ENCODE data around the gene SLC27A6.

DNA sequence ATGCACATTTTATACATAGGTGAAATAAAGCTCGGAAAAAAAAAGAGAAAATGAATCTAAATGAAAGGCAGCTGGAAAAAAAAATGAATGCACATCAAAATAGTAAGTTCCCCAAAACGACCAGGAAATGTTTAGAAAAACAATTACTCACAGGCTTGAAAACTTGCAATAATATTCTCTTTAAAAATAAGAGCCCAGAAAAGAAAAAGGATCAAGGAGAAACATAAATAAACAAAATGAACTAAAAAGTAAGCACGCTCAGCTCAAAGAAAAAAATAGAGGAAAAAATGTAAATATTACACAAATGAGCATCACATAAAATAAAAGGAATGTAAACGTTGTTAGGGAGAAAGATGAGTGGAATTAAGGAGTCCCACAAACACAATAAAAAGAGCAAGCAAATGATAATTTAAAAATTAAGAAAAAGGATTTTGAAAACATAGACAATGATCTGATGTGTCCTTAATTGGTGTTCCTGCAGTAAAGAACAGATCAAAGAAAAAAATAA is 54.2 kb downstream of the SLC27A6 start:
- TF ChIP-seq, protein P1, sequence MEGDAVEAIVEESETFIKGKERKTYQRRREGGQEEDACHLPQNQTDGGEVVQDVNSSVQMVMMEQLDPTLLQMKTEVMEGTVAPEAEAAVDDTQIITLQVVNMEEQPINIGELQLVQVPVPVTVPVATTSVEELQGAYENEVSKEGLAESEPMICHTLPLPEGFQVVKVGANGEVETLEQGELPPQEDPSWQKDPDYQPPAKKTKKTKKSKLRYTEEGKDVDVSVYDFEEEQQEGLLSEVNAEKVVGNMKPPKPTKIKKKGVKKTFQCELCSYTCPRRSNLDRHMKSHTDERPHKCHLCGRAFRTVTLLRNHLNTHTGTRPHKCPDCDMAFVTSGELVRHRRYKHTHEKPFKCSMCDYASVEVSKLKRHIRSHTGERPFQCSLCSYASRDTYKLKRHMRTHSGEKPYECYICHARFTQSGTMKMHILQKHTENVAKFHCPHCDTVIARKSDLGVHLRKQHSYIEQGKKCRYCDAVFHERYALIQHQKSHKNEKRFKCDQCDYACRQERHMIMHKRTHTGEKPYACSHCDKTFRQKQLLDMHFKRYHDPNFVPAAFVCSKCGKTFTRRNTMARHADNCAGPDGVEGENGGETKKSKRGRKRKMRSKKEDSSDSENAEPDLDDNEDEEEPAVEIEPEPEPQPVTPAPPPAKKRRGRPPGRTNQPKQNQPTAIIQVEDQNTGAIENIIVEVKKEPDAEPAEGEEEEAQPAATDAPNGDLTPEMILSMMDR (conservative IDR thresholded peaks at IDR 0.05; ENCODE audit: low read depth in 2 of 2), result no peak
- TF ChIP-seq EZH2phosphoT487 (IDR thresholded peaks at IDR 0.05; ENCODE audit: unreplicated experiment) (no peak), ZNF331 (CRISPR knock-in tag; IDR thresholded peaks at IDR 0.05; ENCODE audit: low read depth) (no peak), EZH2 (IDR thresholded peaks at IDR 0.05; ENCODE audit: low read depth, unreplicated experiment) (no peak), POLR2AphosphoS5 (IDR thresholded peaks at IDR 0.05; ENCODE audit: low read depth) (no peak), ZNF114 (CRISPR knock-in tag; IDR thresholded peaks at IDR 0.05) (no peak), CREB1 (CRISPR knock-in tag; IDR thresholded peaks at IDR 0.05; ENCODE audit: low read depth) (no peak)
- TF ChIP-seq, protein P2, sequence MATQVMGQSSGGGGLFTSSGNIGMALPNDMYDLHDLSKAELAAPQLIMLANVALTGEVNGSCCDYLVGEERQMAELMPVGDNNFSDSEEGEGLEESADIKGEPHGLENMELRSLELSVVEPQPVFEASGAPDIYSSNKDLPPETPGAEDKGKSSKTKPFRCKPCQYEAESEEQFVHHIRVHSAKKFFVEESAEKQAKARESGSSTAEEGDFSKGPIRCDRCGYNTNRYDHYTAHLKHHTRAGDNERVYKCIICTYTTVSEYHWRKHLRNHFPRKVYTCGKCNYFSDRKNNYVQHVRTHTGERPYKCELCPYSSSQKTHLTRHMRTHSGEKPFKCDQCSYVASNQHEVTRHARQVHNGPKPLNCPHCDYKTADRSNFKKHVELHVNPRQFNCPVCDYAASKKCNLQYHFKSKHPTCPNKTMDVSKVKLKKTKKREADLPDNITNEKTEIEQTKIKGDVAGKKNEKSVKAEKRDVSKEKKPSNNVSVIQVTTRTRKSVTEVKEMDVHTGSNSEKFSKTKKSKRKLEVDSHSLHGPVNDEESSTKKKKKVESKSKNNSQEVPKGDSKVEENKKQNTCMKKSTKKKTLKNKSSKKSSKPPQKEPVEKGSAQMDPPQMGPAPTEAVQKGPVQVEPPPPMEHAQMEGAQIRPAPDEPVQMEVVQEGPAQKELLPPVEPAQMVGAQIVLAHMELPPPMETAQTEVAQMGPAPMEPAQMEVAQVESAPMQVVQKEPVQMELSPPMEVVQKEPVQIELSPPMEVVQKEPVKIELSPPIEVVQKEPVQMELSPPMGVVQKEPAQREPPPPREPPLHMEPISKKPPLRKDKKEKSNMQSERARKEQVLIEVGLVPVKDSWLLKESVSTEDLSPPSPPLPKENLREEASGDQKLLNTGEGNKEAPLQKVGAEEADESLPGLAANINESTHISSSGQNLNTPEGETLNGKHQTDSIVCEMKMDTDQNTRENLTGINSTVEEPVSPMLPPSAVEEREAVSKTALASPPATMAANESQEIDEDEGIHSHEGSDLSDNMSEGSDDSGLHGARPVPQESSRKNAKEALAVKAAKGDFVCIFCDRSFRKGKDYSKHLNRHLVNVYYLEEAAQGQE (IDR thresholded peaks at IDR 0.05; ENCODE audit: unreplicated experiment), result no peak

Measured in GM23338 (cell line).